HEK293T (cell line): ENCODE measurements around the gene GLIPR1L2.

Experiments used
- ARNT ChIP-seq: fragments of 450-650 bp; IDR thresholded peaks from 2 replicates; pipeline ENCODE4 v1.6.1; 2017; ENCODE audit warnings: mild to moderate bottlenecking
- BHLHE40 ChIP-seq: fragments of 450-650 bp; IDR thresholded peaks from 2 replicates; pipeline ENCODE4 v1.6.1; 2016; ENCODE audit warnings: mild to moderate bottlenecking, moderate library complexity, borderline replicate concordance
- CTBP1 ChIP-seq: fragments of 450-650 bp; IDR thresholded peaks from 2 replicates; pipeline ENCODE4 v1.6.1; 2016; ENCODE audit warnings: borderline replicate concordance
- ELF4 ChIP-seq: fragments of 450-650 bp; IDR thresholded peaks from 2 replicates; pipeline ENCODE4 v1.6.1; 2017; ENCODE audit warnings: antibody characterized with exemption
- FOXM1 ChIP-seq: fragments of 450-650 bp; IDR thresholded peaks from 2 replicates; pipeline ENCODE4 v1.6.1; 2017; ENCODE audit warnings: mild to moderate bottlenecking, borderline replicate concordance
- L3MBTL2 ChIP-seq: fragments of 450-650 bp; conservative IDR thresholded peaks from 2 replicates; pipeline ENCODE4 v1.6.1; 2016; ENCODE audit warnings: mild to moderate bottlenecking
- NFRKB ChIP-seq: fragments of 450-650 bp; IDR thresholded peaks from 2 replicates; pipeline ENCODE4 v1.6.1; 2016; ENCODE audit warnings: mild to moderate bottlenecking, moderate library complexity
- SP1 ChIP-seq: fragments of 450-650 bp; IDR thresholded peaks from 2 replicates; pipeline ENCODE4 v1.6.1; 2017
- SUZ12 ChIP-seq: fragments of 450-650 bp; IDR thresholded peaks from 2 replicates; pipeline ENCODE4 v1.6.1; 2016; ENCODE audit warnings: mild to moderate bottlenecking
- ZNF384 ChIP-seq: fragments of 450-650 bp; IDR thresholded peaks from 2 replicates; pipeline ENCODE4 v1.6.1; 2016

DNA sequence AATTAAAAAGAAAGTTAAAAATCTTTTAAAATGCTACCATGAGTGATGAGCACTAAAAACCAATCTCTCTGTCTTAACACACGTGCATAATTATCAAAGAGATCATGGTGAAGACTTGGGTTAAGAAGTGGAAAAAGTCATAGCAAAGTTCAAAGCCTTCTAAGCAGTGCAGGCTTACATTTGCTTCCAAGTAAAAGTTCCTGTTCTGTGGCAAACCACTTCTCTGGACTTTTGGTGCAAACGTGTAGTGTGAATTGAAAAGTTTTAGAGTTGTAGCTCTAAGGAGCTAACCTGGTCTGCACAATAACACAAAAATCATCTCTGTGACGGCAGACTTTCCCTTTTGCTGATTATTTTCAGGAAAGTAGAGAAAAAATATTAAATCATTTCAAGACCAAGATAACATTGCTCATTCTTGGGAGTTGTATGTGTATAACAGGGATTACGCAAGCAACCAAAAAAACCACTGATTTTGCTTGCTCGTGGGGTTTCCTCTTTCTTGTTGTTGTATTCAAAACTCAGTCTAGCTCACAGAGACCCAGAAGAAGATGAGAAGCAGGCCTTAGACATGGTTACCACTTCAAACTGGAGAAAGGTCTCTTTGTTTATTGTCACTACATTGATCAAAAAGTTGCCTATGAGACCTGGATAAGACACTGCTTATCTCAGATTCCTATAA is 87.4 kb downstream of the GLIPR1L2 start:
- TF ChIP-seq ZNF384 (no peak), BHLHE40 (no peak), SP1 (no peak), ELF4 (no peak), L3MBTL2 (no peak), FOXM1 (no peak), NFRKB (no peak), SUZ12 (no peak), CTBP1 (no peak), ARNT (no peak)
